Body of pancreas (tissue), 4 donors: Measurements from ENCODE around the gene VPS26C.

Experiments used
- POLR2A ChIP-seq, 3 donors: fragments of 450-650 bp; IDR thresholded peaks; one replicate each; pipeline ENCODE4 v1.6.1; 2016; ENCODE audit warnings: antibody characterized with exemption in 3 of 3, mild to moderate bottlenecking in 2 of 3
- TF ChIP-seq, protein P1 (sequence below), 7 experiments: fragments of 450-650 bp in 4 of 7; fragments of 200-600 bp in 3 of 7; sonication (generic) in 3 of 7; IDR thresholded peaks; one replicate each; pipeline ENCODE4 v1.5.1; 2016 to 2019; ENCODE audit warnings: antibody characterized with exemption in 7 of 7

DNA sequence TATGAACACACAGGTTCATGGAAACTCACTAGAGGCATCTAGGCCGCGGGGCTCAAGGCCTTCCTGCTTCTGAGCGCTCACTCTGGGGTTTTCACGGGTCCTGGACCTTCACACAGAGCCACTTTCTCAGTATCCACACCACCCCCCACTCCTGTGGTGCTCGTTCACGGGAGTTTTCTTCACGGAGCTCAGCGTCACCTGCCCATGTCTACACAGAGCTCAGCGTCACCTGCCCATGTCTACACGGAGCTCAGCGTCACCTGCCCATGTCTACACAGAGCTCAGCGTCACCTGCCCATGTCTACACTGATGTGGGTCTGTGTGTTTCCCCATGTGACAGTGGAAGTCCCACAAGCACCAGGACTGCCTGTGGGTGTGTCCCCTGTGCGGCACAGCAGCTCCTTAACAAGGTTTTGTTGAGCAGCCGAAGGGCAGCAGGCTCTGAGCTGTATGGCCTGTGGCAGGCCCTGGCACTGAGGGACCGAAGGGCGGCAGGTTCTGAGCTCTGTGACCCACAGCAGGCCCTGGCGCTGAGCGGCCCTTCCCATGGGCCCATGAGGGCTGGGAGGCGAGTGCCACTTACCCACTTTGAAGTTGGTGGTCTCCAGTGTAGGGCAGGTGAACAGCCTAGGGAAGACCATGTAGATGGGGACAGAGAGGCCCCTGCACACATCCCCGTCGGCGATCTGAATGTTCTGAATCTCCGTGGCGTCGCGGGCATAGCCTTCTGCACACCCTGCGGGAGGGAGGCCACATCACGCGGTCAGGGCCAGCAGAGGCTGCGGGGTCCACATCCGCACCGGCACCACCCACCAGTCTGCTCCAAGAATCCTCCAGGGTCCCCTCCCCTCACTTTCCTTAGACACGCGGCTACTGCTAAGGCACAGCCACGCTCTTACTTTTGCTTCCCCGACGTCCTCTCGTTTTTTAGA, 39.8 kb downstream of the VPS26C start:
- TF ChIP-seq POLR2A (IDR thresholded peaks at IDR 0.05) = no peak
- TF ChIP-seq, protein P1, sequence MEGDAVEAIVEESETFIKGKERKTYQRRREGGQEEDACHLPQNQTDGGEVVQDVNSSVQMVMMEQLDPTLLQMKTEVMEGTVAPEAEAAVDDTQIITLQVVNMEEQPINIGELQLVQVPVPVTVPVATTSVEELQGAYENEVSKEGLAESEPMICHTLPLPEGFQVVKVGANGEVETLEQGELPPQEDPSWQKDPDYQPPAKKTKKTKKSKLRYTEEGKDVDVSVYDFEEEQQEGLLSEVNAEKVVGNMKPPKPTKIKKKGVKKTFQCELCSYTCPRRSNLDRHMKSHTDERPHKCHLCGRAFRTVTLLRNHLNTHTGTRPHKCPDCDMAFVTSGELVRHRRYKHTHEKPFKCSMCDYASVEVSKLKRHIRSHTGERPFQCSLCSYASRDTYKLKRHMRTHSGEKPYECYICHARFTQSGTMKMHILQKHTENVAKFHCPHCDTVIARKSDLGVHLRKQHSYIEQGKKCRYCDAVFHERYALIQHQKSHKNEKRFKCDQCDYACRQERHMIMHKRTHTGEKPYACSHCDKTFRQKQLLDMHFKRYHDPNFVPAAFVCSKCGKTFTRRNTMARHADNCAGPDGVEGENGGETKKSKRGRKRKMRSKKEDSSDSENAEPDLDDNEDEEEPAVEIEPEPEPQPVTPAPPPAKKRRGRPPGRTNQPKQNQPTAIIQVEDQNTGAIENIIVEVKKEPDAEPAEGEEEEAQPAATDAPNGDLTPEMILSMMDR (IDR thresholded peaks at IDR 0.05) = no peak
